ENCODE results near the gene KRT3. TPM values are rescaled to one million over a fixed set of nuclear protein-coding genes. Genes with fewer than 3 reads are reported as not detected.

KRT3 gene
- total RNA-seq, 1 donor from 2014 or later = 0.09 TPM

DNA sequence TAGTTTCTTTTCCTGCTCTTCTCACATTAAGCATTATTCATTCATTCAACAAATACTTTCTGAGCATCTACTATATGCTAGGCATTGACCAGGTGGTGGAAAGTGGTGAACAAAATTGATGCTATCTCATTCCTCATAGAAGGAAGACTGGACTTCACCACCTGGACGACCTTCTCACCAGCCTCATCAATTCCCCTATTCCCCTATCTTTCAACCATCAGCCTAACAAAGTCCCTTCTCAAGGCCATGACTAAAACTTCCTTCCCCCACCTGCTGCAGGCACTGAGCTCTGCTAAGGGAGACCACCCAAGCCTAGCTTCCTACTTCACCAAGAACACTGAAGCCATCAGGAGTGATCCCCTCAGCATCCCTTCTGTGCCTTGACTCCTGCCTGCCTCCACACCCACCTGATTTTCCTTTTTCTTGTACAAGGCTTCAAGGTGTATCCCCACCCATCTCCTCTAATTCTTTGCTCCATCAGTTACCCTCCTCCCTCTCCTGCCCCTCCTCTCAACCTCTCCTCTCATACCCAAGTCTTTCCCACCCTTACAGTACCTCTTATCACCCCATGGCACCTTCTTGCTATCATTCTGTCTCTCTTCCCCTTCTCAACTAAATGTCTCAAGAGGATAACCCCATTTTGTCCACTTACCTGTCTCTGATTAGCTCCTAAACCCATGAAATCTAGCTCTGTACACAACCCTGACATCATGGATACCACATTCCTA is 38.3 kb downstream of the KRT3 start:
- Histone ChIP-seq H3K4me2 (ENCODE audit: low read length) (no peak overlapping the region), H2AFZ (ENCODE audit: low read depth, low read length) (no peak overlapping the region), H3K9ac (ENCODE audit: low read length) (no peak overlapping the region), H4K20me1 (ENCODE audit: insufficient read depth, low read length) (no peaks in the 10 kb centered on the region), H3K27ac (ENCODE audit: low read depth, low read length) (no peak overlapping the region), H3K27me3 (ENCODE audit: insufficient read depth, low read length) (peaks cover 17% of the 10 kb centered on the region), H3K9me3 (ENCODE audit: insufficient read depth, low read depth, low read length) (no peaks in the 10 kb centered on the region), H3K4me3 (ENCODE audit: insufficient read depth, low read depth, low read length) (no peak overlapping the region), H3K79me2 (ENCODE audit: insufficient read depth, low read length) (no peaks in the 10 kb centered on the region), H3K4me1 (ENCODE audit: insufficient read depth, low read length) (no peaks in the 10 kb centered on the region), H3K36me3 (ENCODE audit: insufficient read depth, low read length) (no peaks in the 10 kb centered on the region)
- Mint-ChIP-seq H3K27me3 (ENCODE audit: low read depth, unreplicated experiment) (peaks cover 39% of the 10 kb centered on the region), H3K36me3 (ENCODE audit: low read depth, unreplicated experiment) (peaks cover 2% of the 10 kb centered on the region), H3K4me1 (ENCODE audit: low read depth, unreplicated experiment) (no peaks in the 10 kb centered on the region), H3K4me3 (ENCODE audit: unreplicated experiment) (no peak overlapping the region), H3K27ac (ENCODE audit: unreplicated experiment) (no peak overlapping the region), H3K9me3 (ENCODE audit: unreplicated experiment) (peaks cover 28% of the 10 kb centered on the region)
- DNase-seq (ENCODE audit: low read depth) (no peak), FAIRE-seq (no peak)
- no peak for TF ChIP-seq EZH2 (IDR thresholded peaks at IDR 0.05; ENCODE audit: insufficient read depth, low read length)
- TF ChIP-seq, protein P1, sequence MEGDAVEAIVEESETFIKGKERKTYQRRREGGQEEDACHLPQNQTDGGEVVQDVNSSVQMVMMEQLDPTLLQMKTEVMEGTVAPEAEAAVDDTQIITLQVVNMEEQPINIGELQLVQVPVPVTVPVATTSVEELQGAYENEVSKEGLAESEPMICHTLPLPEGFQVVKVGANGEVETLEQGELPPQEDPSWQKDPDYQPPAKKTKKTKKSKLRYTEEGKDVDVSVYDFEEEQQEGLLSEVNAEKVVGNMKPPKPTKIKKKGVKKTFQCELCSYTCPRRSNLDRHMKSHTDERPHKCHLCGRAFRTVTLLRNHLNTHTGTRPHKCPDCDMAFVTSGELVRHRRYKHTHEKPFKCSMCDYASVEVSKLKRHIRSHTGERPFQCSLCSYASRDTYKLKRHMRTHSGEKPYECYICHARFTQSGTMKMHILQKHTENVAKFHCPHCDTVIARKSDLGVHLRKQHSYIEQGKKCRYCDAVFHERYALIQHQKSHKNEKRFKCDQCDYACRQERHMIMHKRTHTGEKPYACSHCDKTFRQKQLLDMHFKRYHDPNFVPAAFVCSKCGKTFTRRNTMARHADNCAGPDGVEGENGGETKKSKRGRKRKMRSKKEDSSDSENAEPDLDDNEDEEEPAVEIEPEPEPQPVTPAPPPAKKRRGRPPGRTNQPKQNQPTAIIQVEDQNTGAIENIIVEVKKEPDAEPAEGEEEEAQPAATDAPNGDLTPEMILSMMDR (IDR thresholded peaks at IDR 0.05; ENCODE audit: insufficient read depth, low read depth, low read length) = no peak

DNA sequence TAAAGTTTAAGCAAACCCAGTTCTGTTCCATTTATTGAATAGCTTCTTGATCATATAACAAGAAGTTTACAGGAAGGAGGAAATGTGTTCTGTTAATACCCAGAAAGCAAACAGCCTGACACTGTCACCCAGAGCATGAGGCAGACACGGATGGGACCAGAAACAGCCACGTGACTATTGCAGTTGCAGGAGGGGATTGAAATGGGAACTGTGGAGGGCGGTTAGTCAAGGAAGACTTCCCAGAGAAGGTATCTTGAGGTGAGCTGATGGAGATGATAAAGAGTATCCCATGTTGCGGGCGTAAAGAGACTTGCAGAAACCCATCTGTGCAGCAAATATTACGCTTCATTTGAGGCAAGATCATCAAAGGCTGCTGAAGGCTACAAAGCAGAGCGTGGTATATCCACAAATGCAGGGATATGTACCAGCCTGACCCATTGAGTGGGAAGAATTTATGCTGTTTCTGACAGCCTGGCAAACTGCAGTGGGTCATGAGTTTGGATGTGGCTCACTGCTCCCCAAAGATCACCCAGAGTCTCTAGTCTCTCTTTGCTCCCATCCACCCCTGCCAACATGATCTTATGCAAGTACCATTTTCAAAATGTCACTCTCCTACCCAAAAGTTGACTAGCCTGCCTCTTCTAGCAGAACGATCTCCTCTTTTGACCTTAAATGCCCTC is 39.5 kb downstream of the KRT3 start:
- TF ChIP-seq, protein P1 (IDR thresholded peaks at IDR 0.05; ENCODE audit: insufficient read depth, low read depth, low read length) = no peak
- TF ChIP-seq EZH2 (IDR thresholded peaks at IDR 0.05; ENCODE audit: insufficient read depth, low read length) = no peak
- H3K4me3 ChIP-seq (ENCODE audit: insufficient read depth, low read depth, low read length) = no peak overlapping the region
- no peak overlapping the region for H3K27ac Mint-ChIP-seq (ENCODE audit: unreplicated experiment)
- no peak overlapping the region for H2AFZ ChIP-seq (ENCODE audit: low read depth, low read length)
- H3K4me3 Mint-ChIP-seq (ENCODE audit: unreplicated experiment) = no peak overlapping the region
- no peak overlapping the region for H3K9ac ChIP-seq (ENCODE audit: low read length)
- peaks cover 47% of the 10 kb centered on the region for H3K27me3 Mint-ChIP-seq (ENCODE audit: low read depth, unreplicated experiment)
- no peak overlapping the region for H3K27ac ChIP-seq (ENCODE audit: low read depth, low read length)
- no peaks in the 10 kb centered on the region for H3K79me2 ChIP-seq (ENCODE audit: insufficient read depth, low read length)
- no peaks in the 10 kb centered on the region for H4K20me1 ChIP-seq (ENCODE audit: insufficient read depth, low read length)
- no peak overlapping the region for H3K4me2 ChIP-seq (ENCODE audit: low read length)
- peaks cover 23% of the 10 kb centered on the region for H3K9me3 Mint-ChIP-seq (ENCODE audit: unreplicated experiment)
- H3K36me3 ChIP-seq (ENCODE audit: insufficient read depth, low read length) = no peaks in the 10 kb centered on the region
- no peaks in the 10 kb centered on the region for H3K4me1 ChIP-seq (ENCODE audit: insufficient read depth, low read length)
- DNase-seq (ENCODE audit: low read depth) (no peak), FAIRE-seq (no peak)
- no peaks in the 10 kb centered on the region for H3K4me1 Mint-ChIP-seq (ENCODE audit: low read depth, unreplicated experiment)
- H3K9me3 ChIP-seq (ENCODE audit: insufficient read depth, low read depth, low read length) = no peaks in the 10 kb centered on the region
- H3K36me3 Mint-ChIP-seq (ENCODE audit: low read depth, unreplicated experiment) = peaks cover 2% of the 10 kb centered on the region
- peaks cover 20% of the 10 kb centered on the region for H3K27me3 ChIP-seq (ENCODE audit: insufficient read depth, low read length)

DNA sequence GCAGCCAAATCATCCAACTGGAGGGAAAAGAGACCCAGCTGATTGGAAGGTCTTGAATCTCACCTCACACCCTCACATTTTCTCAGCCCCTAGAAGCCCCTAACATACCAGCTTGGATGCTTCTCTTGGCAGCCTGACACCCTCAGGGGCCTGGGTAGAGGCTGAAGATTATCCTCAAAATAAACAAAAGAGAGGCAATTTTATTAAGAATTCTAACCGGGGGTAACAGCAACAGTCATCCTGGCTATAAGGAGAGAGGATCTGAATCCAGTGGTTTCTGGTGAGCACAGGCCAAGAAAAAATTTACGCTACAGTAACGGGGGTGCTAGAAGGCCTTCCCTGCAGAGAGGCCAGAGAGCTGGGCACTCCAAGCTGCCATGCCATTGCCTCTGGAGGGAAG is 40.4 kb downstream of the KRT3 start:
- H3K9me3 ChIP-seq (ENCODE audit: insufficient read depth, low read depth, low read length) = no peaks in the 10 kb centered on the region
- Mint-ChIP-seq H3K4me1 (ENCODE audit: low read depth, unreplicated experiment) (no peaks in the 10 kb centered on the region), H3K9me3 (ENCODE audit: unreplicated experiment) (peaks cover 14% of the 10 kb centered on the region), H3K27me3 (ENCODE audit: low read depth, unreplicated experiment) (peaks cover 52% of the 10 kb centered on the region), H3K27ac (ENCODE audit: unreplicated experiment) (no peak overlapping the region), H3K36me3 (ENCODE audit: low read depth, unreplicated experiment) (peaks cover 2% of the 10 kb centered on the region), H3K4me3 (ENCODE audit: unreplicated experiment) (no peak overlapping the region)
- no peaks in the 10 kb centered on the region for H3K36me3 ChIP-seq (ENCODE audit: insufficient read depth, low read length)
- TF ChIP-seq, protein P1 (IDR thresholded peaks at IDR 0.05; ENCODE audit: insufficient read depth, low read depth, low read length) = no peak
- no peak for TF ChIP-seq EZH2 (IDR thresholded peaks at IDR 0.05; ENCODE audit: insufficient read depth, low read length)
- no peak overlapping the region for H2AFZ ChIP-seq (ENCODE audit: low read depth, low read length)
- no peak overlapping the region for H3K4me3 ChIP-seq (ENCODE audit: insufficient read depth, low read depth, low read length)
- H3K4me2 ChIP-seq (ENCODE audit: low read length) = no peak overlapping the region
- no peaks in the 10 kb centered on the region for H3K79me2 ChIP-seq (ENCODE audit: insufficient read depth, low read length)
- H3K27ac ChIP-seq (ENCODE audit: low read depth, low read length) = no peak overlapping the region
- no peak overlapping the region for H3K9ac ChIP-seq (ENCODE audit: low read length)
- FAIRE-seq (no peak), DNase-seq (ENCODE audit: low read depth) (no peak)
- no peaks in the 10 kb centered on the region for H3K4me1 ChIP-seq (ENCODE audit: insufficient read depth, low read length)
- no peaks in the 10 kb centered on the region for H4K20me1 ChIP-seq (ENCODE audit: insufficient read depth, low read length)
- H3K27me3 ChIP-seq (ENCODE audit: insufficient read depth, low read length) = peaks cover 25% of the 10 kb centered on the region

All from astrocyte (in vitro differentiated cells and primary cell).